HEK293T (cell line): ENCODE measurements around the gene MR1.

Experiments used
- ARNT ChIP-seq: fragments of 450-650 bp; IDR thresholded peaks from 2 replicates; pipeline ENCODE4 v1.6.1; 2017; ENCODE audit warnings: mild to moderate bottlenecking
- BHLHE40 ChIP-seq: fragments of 450-650 bp; IDR thresholded peaks from 2 replicates; pipeline ENCODE4 v1.6.1; 2016; ENCODE audit warnings: mild to moderate bottlenecking, moderate library complexity, borderline replicate concordance
- CTBP1 ChIP-seq: fragments of 450-650 bp; IDR thresholded peaks from 2 replicates; pipeline ENCODE4 v1.6.1; 2016; ENCODE audit warnings: borderline replicate concordance
- ELF4 ChIP-seq: fragments of 450-650 bp; IDR thresholded peaks from 2 replicates; pipeline ENCODE4 v1.6.1; 2017; ENCODE audit warnings: antibody characterized with exemption
- FOXA1 ChIP-seq: fragments of 450-650 bp; IDR thresholded peaks from 2 replicates; pipeline ENCODE4 v1.6.1; 2016; ENCODE audit warnings: mild to moderate bottlenecking
- FOXK2 ChIP-seq: fragments of 450-650 bp; IDR thresholded peaks from 2 replicates; pipeline ENCODE4 v1.6.1; 2016; ENCODE audit warnings: mild to moderate bottlenecking
- FOXM1 ChIP-seq: fragments of 450-650 bp; IDR thresholded peaks from 2 replicates; pipeline ENCODE4 v1.6.1; 2017; ENCODE audit warnings: mild to moderate bottlenecking, borderline replicate concordance
- HDGF ChIP-seq: fragments of 450-650 bp; IDR thresholded peaks from 2 replicates; pipeline ENCODE4 v1.6.1; 2017; ENCODE audit warnings: antibody characterized with exemption, borderline replicate concordance
- L3MBTL2 ChIP-seq: fragments of 450-650 bp; conservative IDR thresholded peaks from 2 replicates; pipeline ENCODE4 v1.6.1; 2016; ENCODE audit warnings: mild to moderate bottlenecking
- LEF1 ChIP-seq: fragments of 450-650 bp; IDR thresholded peaks from 2 replicates; pipeline ENCODE4 v1.6.1; 2017; ENCODE audit warnings: mild to moderate bottlenecking, borderline replicate concordance
- NFRKB ChIP-seq: fragments of 450-650 bp; IDR thresholded peaks from 2 replicates; pipeline ENCODE4 v1.6.1; 2016; ENCODE audit warnings: mild to moderate bottlenecking, moderate library complexity
- PKNOX1 ChIP-seq: fragments of 450-650 bp; IDR thresholded peaks from 2 replicates; pipeline ENCODE4 v1.6.1; 2016
- SP1 ChIP-seq: fragments of 450-650 bp; IDR thresholded peaks from 2 replicates; pipeline ENCODE4 v1.6.1; 2017
- ZNF384 ChIP-seq: fragments of 450-650 bp; IDR thresholded peaks from 2 replicates; pipeline ENCODE4 v1.6.1; 2016

DNA sequence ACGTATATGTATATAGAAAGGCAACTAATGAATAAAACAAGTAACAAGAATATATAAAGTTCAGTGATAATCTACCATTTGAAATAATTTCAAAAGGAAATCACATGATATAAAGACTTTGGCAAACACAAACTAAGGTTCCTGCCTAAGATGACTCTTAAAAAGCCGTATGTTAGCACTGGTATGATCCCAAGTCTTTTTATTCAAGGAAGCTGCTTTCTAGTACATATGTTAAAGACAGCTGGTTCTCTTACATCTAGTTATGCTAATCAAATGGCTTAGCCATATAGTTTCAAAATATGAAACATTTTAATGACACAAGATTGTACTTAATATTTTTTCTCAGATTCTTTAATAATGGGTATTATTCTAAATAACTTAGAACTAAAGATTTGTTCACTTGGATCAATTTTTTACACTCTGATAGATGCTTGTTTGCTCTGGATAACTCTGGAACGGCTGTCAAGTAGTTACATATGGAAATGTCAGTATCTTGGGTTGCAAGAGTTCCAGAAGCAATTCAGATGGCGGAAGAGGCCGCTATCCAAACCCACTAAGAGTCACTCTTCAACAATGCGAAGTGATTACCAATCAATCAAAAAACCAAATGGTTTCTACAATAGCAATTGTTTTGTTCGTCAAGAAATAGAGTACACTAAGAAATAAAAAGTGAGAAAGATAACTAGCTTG is 32.5 kb upstream of the MR1 start:
- no peak for TF ChIP-seq BHLHE40
- no peak for TF ChIP-seq FOXM1
- no peak for TF ChIP-seq SP1
- TF ChIP-seq ZNF384 = no peak
- no peak for TF ChIP-seq LEF1
- TF ChIP-seq PKNOX1 = no peak
- no peak for TF ChIP-seq FOXA1
- TF ChIP-seq FOXK2 = no peak
- no peak for TF ChIP-seq HDGF
- TF ChIP-seq CTBP1 = no peak
- no peak for TF ChIP-seq ARNT
- no peak for TF ChIP-seq ELF4
- no peak for TF ChIP-seq L3MBTL2
- TF ChIP-seq NFRKB = no peak
